Prostate gland (tissue), 2 donors: ENCODE data around the gene CTIF. TPM values are rescaled to one million over a fixed set of nuclear protein-coding genes. Genes with fewer than 3 reads are reported as not detected.

Experiments
- DNase-seq: peaks from one replicate; pipeline ENCODE4 v3.0.0-alpha.2; 2019; ENCODE audit warnings: low spot score
- H3K27ac ChIP-seq, 2 donors: fragments of 200-600 bp; sonication (generic); 2 replicates each; pipeline ENCODE4 v1.5.1; 2017 to 2019
- H3K27me3 ChIP-seq: fragments of 200-600 bp; sonication (generic); replicated peaks from 2 replicates; pipeline ENCODE4 v1.5.1; 2019; ENCODE audit not compliant: insufficient read depth
- H3K36me3 ChIP-seq, 2 donors: fragments of 200-600 bp; sonication (generic); 1 replicate in 1 of 2; 2 replicates in 1 of 2; pipeline versions ENCODE4 v1.5.1 to v1.8.1; 2017 to 2019
- H3K4me1 ChIP-seq: fragments of 200-600 bp; sonication (generic); replicated peaks from 2 replicates; pipeline ENCODE4 v1.5.1; 2019
- H3K4me3 ChIP-seq, 2 donors: fragments of 200-600 bp; sonication (generic); 2 replicates each; pipeline ENCODE4 v1.5.1; 2017 to 2019
- H3K9me3 ChIP-seq: fragments of 200-600 bp; sonication (generic); 2 replicates; pipeline ENCODE4 v1.5.1; 2017
- CTCF ChIP-seq, 4 experiments: fragments of 200-600 bp in 2 of 4; fragments of 450-650 bp in 2 of 4; sonication (generic) in 2 of 4; IDR thresholded peaks; 1 replicate in 3 of 4; 2 replicates in 1 of 4; pipeline ENCODE4 v1.5.1; 2016 to 2019; ENCODE audit warnings: antibody characterized with exemption in 4 of 4, mild to moderate bottlenecking in 2 of 4, moderate library complexity in 2 of 4
- POLR2A ChIP-seq: fragments of 450-650 bp; IDR thresholded peaks from one replicate; pipeline ENCODE4 v1.6.1; 2016; ENCODE audit warnings: antibody characterized with exemption, mild to moderate bottlenecking
- POLR2AphosphoS5 ChIP-seq: sonication (generic); formaldehyde crosslinking; IDR thresholded peaks from one replicate; pipeline ENCODE4 v1.6.1; 2017; ENCODE audit warnings: antibody characterized with exemption
- WGBS: methylation state at CpG from one replicate; pipeline ENCODE4 v1.1.5; 2018; 5-methylcytosine and 5-hydroxymethylcytosine counted together
- intact Hi-C: fragments of 100-400 bp; cut with DNase I; formaldehyde crosslinking; loops from one replicate; pipeline ENCODE4 v1.14.2; 2022
- total RNA-seq, 2 donors: library from RNA; depleted of rRNA; stranded (reverse); fragments of >200 nt; gene quantifications; one replicate each; pipeline ENCODE4 v1.1.0, GENCODE V29; 2016

CTIF gene
- total RNA-seq, 2 donors from 2014 or later: 8.1 to 57.9 TPM

- H3K9me3 ChIP-seq: no peaks in the 10 kb centered on the region
- H3K27ac ChIP-seq: no peak overlapping the region
- WGBS: 50% methylated on average over 15 of the region's 15 CpGs
- no peak for TF ChIP-seq POLR2AphosphoS5
- no peak for TF ChIP-seq CTCF (IDR thresholded peaks at IDR 0.05)
- no peak for TF ChIP-seq POLR2A
- H3K4me1 ChIP-seq: no peaks in the 10 kb centered on the region
- intact Hi-C loops: loop anchor here (5.0 to 10.0 kb wide), 2 partner anchors 51 to 66 kb away; no protein-coding TSS in a partner anchor
- no peaks in the 10 kb centered on the region for H3K36me3 ChIP-seq
- H3K4me3 ChIP-seq: no peak overlapping the region
- H3K27me3 ChIP-seq: no peaks in the 10 kb centered on the region
- DNase-seq: no peak
These were observed 75.0 kb downstream of the CTIF start for GRCh38 chr18:48613589-48614404.

- Histone ChIP-seq H3K4me3 (no peak overlapping the region), H3K27ac (no peak overlapping the region), H3K4me1 (no peaks in the 10 kb centered on the region), H3K9me3 (no peaks in the 10 kb centered on the region), H3K36me3 (no peaks in the 10 kb centered on the region), H3K27me3 (no peaks in the 10 kb centered on the region)
- 60% methylated on average over 30 of the region's 31 CpGs for WGBS
- TF ChIP-seq POLR2AphosphoS5 (peak; percentile 84), CTCF (IDR thresholded peaks at IDR 0.05) (peak in 1 of 4 experiments; percentile 13), POLR2A (no peak)
- intact Hi-C loops: loop anchor here (10.0 kb wide), 1 partner anchor 49 kb away; no protein-coding TSS in a partner anchor
- peak; percentile 87 for DNase-seq
These were observed 77.0 kb downstream of the CTIF start for GRCh38 chr18:48615566-48616401.

- Histone ChIP-seq H3K27me3 (no peaks in the 10 kb centered on the region), H3K9me3 (no peaks in the 10 kb centered on the region), H3K4me1 (no peaks in the 10 kb centered on the region), H3K4me3 (no peak overlapping the region), H3K36me3 (no peaks in the 10 kb centered on the region), H3K27ac (no peak overlapping the region)
- intact Hi-C loops: loop anchor here (10.0 kb wide), 1 partner anchor 48 kb away; no protein-coding TSS in a partner anchor
- 59% methylated on average over 8 of the region's 8 CpGs for WGBS
- TF ChIP-seq POLR2A: no peak
- no peak for TF ChIP-seq CTCF (IDR thresholded peaks at IDR 0.05)
- TF ChIP-seq POLR2AphosphoS5: no peak
- DNase-seq: no peak
These were observed 77.8 kb downstream of the CTIF start for GRCh38 chr18:48616484-48617255.

- Histone ChIP-seq H3K4me1 (no peaks in the 10 kb centered on the region), H3K27ac (no peak overlapping the region), H3K36me3 (no peaks in the 10 kb centered on the region), H3K27me3 (no peaks in the 10 kb centered on the region), H3K9me3 (no peaks in the 10 kb centered on the region), H3K4me3 (no peak overlapping the region)
- intact Hi-C loops: loop anchor here (10.0 kb wide), 1 partner anchor 47 kb away; no protein-coding TSS in a partner anchor
- no peak for DNase-seq
- 87% methylated on average over 9 of the region's 9 CpGs for WGBS
- TF ChIP-seq POLR2A: no peak
- no peak for TF ChIP-seq CTCF (IDR thresholded peaks at IDR 0.05)
- no peak for TF ChIP-seq POLR2AphosphoS5
These were observed 79.1 kb downstream of the CTIF start for GRCh38 chr18:48617844-48618497.
